ENCODE measurements around the gene MAP3K1.

MAP3K1 gene

DNA sequence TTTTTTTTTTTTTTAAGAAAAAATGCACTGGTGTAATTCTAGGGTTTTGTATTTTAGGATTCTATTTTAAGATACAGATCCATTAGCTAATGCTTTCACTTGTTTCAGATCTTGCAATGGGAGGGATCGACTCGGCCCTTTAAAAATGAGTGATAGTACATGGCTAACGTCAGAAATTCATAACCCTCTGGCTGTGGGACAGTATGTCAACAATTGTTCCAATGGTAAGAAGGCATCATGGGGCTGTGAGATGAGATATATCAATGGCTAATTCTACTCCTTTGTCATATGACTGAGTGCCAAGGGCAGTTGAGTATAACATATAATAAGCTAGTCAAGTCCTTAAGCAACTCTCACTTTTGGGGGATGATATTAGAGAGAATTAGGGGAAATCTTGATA is 98.4 kb downstream of the MAP3K1 start:
- Mint-ChIP-seq H3K27me3 (no peaks in the 10 kb centered on the region), H3K27ac (no peak overlapping the region), H3K4me3 (no peak overlapping the region), H3K36me3 (ENCODE audit: low read depth) (peaks cover 27% of the 10 kb centered on the region), H3K9me3 (no peaks in the 10 kb centered on the region), H3K4me1 (ENCODE audit: low read depth) (peaks cover 15% of the 10 kb centered on the region)
- intact Hi-C loops (cut with micrococcal nuclease), result loop anchor here (5.0 kb wide), 1 partner anchor 39 kb away; the partner anchor contains the start of gene MIER3

DNA sequence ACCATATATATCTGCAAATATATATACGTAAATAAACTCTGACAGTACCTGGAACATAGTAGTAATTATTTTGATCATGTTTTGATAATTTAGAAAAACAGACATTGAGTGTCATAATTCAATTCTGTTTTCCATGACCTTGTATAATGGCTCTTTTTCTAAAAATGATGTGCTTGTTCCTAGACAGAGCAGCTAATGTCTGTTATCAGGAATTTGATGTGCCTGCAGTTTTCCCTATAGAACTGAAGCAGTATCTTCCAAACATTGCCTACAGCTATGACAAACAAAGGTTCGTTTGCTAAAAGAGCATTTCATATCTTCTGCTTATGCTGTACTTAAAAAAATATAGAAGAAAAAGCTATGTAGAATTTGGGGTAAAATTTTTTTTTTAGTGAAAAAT is 99.3 kb downstream of the MAP3K1 start:
- H3K9me3 Mint-ChIP-seq, result no peaks in the 10 kb centered on the region
- no peaks in the 10 kb centered on the region for H3K27me3 Mint-ChIP-seq
- no peak overlapping the region for H3K27ac Mint-ChIP-seq
- H3K4me1 Mint-ChIP-seq (ENCODE audit: low read depth), result peaks cover 12% of the 10 kb centered on the region
- intact Hi-C loops (cut with micrococcal nuclease), result loop anchor here (5.0 kb wide), 1 partner anchor 38 kb away; the partner anchor contains the start of gene MIER3
- no peak overlapping the region for H3K4me3 Mint-ChIP-seq
- peaks cover 20% of the 10 kb centered on the region for H3K36me3 Mint-ChIP-seq (ENCODE audit: low read depth)

- Mint-ChIP-seq H3K4me3 (no peak overlapping the region), H3K27me3 (no peaks in the 10 kb centered on the region), H3K9me3 (no peaks in the 10 kb centered on the region), H3K4me1 (ENCODE audit: low read depth) (no peaks in the 10 kb centered on the region), H3K36me3 (ENCODE audit: low read depth) (peaks cover 31% of the 10 kb centered on the region), H3K27ac (no peak overlapping the region)
- intact Hi-C loops (cut with micrococcal nuclease), result no loop called here
Measured at GRCh38 chr5:56917534-56917933, 102.2 kb downstream of the MAP3K1 start.

DNA sequence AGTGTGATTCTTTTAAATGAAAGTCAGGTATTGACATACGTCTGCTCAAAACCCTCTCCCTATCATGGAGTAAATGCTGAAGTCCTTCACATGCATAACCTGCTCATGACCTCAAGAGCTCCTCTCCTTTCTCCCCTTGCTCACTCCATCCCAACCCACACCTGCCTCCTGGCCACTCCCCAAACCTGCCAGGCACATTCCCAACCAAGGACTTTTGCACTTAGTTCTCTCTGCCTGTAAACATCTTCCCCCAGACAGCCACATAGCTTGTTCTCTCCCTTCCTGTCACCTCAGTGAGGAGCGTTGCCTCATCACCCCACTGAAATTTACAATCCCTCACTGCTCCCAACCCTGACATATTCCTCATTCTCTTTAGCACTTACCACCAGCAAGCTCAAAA is 102.7 kb downstream of the MAP3K1 start:
- intact Hi-C loops (cut with micrococcal nuclease), result no loop called here
- H3K4me1 Mint-ChIP-seq (ENCODE audit: low read depth), result no peaks in the 10 kb centered on the region
- H3K36me3 Mint-ChIP-seq (ENCODE audit: low read depth), result peaks cover 37% of the 10 kb centered on the region
- no peak overlapping the region for H3K4me3 Mint-ChIP-seq
- no peaks in the 10 kb centered on the region for H3K27me3 Mint-ChIP-seq
- no peaks in the 10 kb centered on the region for H3K9me3 Mint-ChIP-seq
- H3K27ac Mint-ChIP-seq, result no peak overlapping the region

GRCh38 chr5:56919942-56920662 is 104.8 kb downstream of the MAP3K1 start:
- Mint-ChIP-seq H3K9me3 (no peaks in the 10 kb centered on the region), H3K4me1 (ENCODE audit: low read depth) (no peaks in the 10 kb centered on the region), H3K36me3 (ENCODE audit: low read depth) (peaks cover 50% of the 10 kb centered on the region), H3K27me3 (no peaks in the 10 kb centered on the region), H3K4me3 (no peak overlapping the region), H3K27ac (no peak overlapping the region)
- intact Hi-C loops (cut with micrococcal nuclease), result no loop called here

DNA sequence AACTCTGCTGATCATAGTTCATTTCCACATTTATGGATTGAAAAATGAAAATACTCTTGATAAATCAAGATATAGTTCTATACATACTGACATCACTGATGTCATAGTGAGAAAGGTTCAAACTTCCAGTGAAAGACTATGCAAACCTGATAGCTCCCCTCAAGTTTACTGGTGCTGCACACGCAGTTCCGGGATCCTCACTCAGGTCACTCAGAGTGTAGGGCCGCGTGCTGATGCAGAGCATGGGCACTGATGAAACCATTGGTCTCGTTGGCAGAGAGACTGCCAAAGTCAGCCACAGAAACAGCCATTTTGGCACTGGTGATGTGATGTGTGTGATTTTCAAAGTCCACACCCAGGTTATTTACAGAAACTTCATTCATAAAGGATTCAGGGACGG is 107.6 kb downstream of the MAP3K1 start:
- intact Hi-C loops (cut with micrococcal nuclease), result no loop called here
- Mint-ChIP-seq H3K36me3 (ENCODE audit: low read depth) (peaks cover 66% of the 10 kb centered on the region), H3K4me3 (no peak overlapping the region), H3K4me1 (ENCODE audit: low read depth) (no peaks in the 10 kb centered on the region), H3K9me3 (no peaks in the 10 kb centered on the region), H3K27me3 (no peaks in the 10 kb centered on the region), H3K27ac (no peak overlapping the region)

DNA sequence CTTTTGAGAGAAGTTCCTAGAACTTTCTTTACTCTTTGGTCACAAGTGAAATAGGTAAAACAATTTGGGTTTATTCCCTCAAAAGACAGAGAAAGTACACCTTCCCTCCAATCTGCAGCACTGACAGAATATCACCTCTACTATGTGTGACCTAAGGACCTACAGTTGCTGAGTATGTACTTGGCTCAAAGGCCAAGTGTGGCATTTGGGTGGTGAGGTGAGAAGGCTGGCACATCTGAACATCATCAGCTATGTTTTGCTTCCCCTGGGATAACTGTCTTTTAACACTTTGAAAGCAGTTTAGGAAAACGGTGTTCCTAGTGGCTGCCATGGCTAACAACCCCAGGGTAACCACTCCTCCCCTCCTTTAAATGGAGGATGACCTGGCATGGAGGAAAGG is 119.0 kb downstream of the MAP3K1 start:
- intact Hi-C loops (cut with micrococcal nuclease), result loop anchor here (10.0 kb wide), 1 partner anchor 200 kb away; no protein-coding TSS in a partner anchor
- Mint-ChIP-seq H3K4me3 (no peak overlapping the region), H3K36me3 (ENCODE audit: low read depth) (peaks cover 72% of the 10 kb centered on the region), H3K4me1 (ENCODE audit: low read depth) (no peaks in the 10 kb centered on the region), H3K9me3 (no peaks in the 10 kb centered on the region), H3K27me3 (no peaks in the 10 kb centered on the region), H3K27ac (no peak overlapping the region)

DNA sequence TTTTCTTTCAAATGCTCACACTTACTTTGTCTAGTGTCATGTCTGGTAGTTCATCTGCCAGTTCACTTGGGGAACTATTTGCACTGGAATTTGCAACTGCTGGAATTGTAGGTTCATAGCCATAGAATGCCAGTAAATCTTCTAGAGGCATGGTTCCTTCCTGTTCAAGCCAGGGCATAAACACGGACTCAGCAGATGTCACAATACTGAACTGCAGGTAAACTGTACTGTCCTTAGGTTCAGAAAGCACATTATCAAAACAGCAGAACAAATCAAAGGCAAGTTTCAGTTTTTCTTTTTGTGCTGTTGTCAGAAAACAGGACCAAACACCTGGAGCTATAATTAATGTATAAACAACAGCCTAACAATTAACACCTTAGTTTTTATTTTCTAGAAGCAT is 123.5 kb downstream of the MAP3K1 start:
- H3K36me3 Mint-ChIP-seq (ENCODE audit: low read depth), result peaks cover 95% of the 10 kb centered on the region
- no peak overlapping the region for H3K4me3 Mint-ChIP-seq
- H3K27me3 Mint-ChIP-seq, result no peaks in the 10 kb centered on the region
- intact Hi-C loops (cut with micrococcal nuclease), result loop anchor here (10.0 kb wide), 1 partner anchor 196 kb away; no protein-coding TSS in a partner anchor
- H3K9me3 Mint-ChIP-seq, result no peaks in the 10 kb centered on the region
- H3K27ac Mint-ChIP-seq, result no peak overlapping the region
- H3K4me1 Mint-ChIP-seq (ENCODE audit: low read depth), result peaks cover 12% of the 10 kb centered on the region

- Mint-ChIP-seq H3K36me3 (ENCODE audit: low read depth) (peaks cover 73% of the 10 kb centered on the region), H3K27ac (no peak overlapping the region), H3K4me1 (ENCODE audit: low read depth) (peaks cover 12% of the 10 kb centered on the region), H3K27me3 (no peaks in the 10 kb centered on the region), H3K9me3 (no peaks in the 10 kb centered on the region), H3K4me3 (no peak overlapping the region)
- intact Hi-C loops (cut with micrococcal nuclease), result no loop called here
Measured at GRCh38 chr5:56941981-56942380, 126.6 kb downstream of the MAP3K1 start.
